BJ (cell line): Measurements from ENCODE around the gene GPR148. TPM values are rescaled to one million over a fixed set of nuclear protein-coding genes. Genes with fewer than 3 reads are reported as not detected.
"Not testable (repeated sequence)": the region's sequence is repeated elsewhere in the genome, so short reads cannot be mapped to it uniquely, and the experiment has no call there.

Experiments
- CTCF ChIA-PET: fragments of 350-600 bp; formaldehyde crosslinking; extraction: SDS; loops from one replicate; lab custom pipeline; 2021; ENCODE audit warnings: antibody characterized with exemption, inconsistent platforms; lab: Yijun Ruan, JAX
- POLR2A ChIA-PET: fragments of 300-600 bp; sonication (Branson Sonifier 250); formaldehyde crosslinking; extraction: SDS; loops from one replicate; lab custom pipeline; 2021; ENCODE audit warnings: antibody characterized with exemption; lab: Charles Lee
- DNase-seq: peaks from one replicate; pipeline ENCODE4 v3.0.0-alpha.2; 2011; ENCODE audit warnings: low read depth
- H3K27me3 ChIP-seq: 2 replicates; pipeline ENCODE4 v1.6.0; 2011; ENCODE audit warnings: low read length; ENCODE audit not compliant: control insufficient read depth, insufficient read depth
- H3K36me3 ChIP-seq: 2 replicates; pipeline ENCODE4 v1.5.1; 2011; ENCODE audit warnings: low read length; ENCODE audit not compliant: control insufficient read depth, insufficient read depth
- H3K4me3 ChIP-seq: 2 replicates; pipeline ENCODE4 v1.5.1; 2011; ENCODE audit warnings: low read depth, mild to moderate bottlenecking, control low read depth, low read length
- CTCF ChIP-seq: IDR thresholded peaks from 2 replicates; pipeline ENCODE4 v1.5.1; 2011; ENCODE audit warnings: low read depth, mild to moderate bottlenecking, control low read depth, inconsistent platforms, low read length, moderate library complexity; ENCODE audit not compliant: insufficient read depth
- polyA minus RNA-seq: library from RNA; depleted of rRNA, polyadenylated mRNA; stranded (reverse); fragments of >200 nt; gene quantifications from 2 replicates; pipeline ENCODE4 v1.2.3, GENCODE V29; 2011; rRNA and poly(A)+ RNA removed
- polyA plus RNA-seq: library from polyadenylated mRNA; depleted of rRNA; stranded (reverse); fragments of >200 nt; gene quantifications from 2 replicates; pipeline ENCODE4 v1.2.3, GENCODE V29; 2011; rRNA removed

The GPR148 gene
- not detected in 2 replicates for polyA plus RNA-seq
- not detected in 2 replicates for polyA minus RNA-seq

GRCh38 chr2:130728549-130729316, at the start of gene GPR148:
TSS of gene GPR148 (plus strand) at chr2:130729070. CDS start at chr2:130729152, 82 bp downstream.
- POLR2A ChIA-PET = no interaction called here
- no peaks in the 10 kb centered on the region for H3K27me3 ChIP-seq
- H3K4me3 ChIP-seq = peak within 1 kb of the TSS; percentile 62

GRCh38 chr2:130692041-130692770, 36.7 kb upstream of the GPR148 start:
- CTCF ChIA-PET, H3K4me3 ChIP-seq, H3K27me3 ChIP-seq, H3K36me3 ChIP-seq, DNase-seq, POLR2A ChIA-PET: not testable (repeated sequence)

More at GRCh38 chr2:130728549-130729316, at the start of gene GPR148:
- no peak for TF ChIP-seq CTCF
- CTCF ChIA-PET = interaction anchor here (0.9 kb wide), 1 partner anchor 69 kb away, joined by 5 read pairs; no protein-coding TSS in a partner anchor
- no peak for DNase-seq
- H3K36me3 ChIP-seq = no peaks in the 10 kb centered on the region

- H3K27me3 ChIP-seq, DNase-seq, POLR2A ChIA-PET, H3K36me3 ChIP-seq, H3K4me3 ChIP-seq: not testable (repeated sequence)
- CTCF ChIA-PET = interaction anchor here (0.7 kb wide), 1 partner anchor 37 kb away, joined by 3 read pairs; no protein-coding TSS in a partner anchor
- TF ChIP-seq CTCF = peak; percentile 14; the same call in 1 of the 2 replicates
Observed at GRCh38 chr2:130693474-130693873, 35.4 kb upstream of the GPR148 start.

- POLR2A ChIA-PET, CTCF ChIA-PET, H3K36me3 ChIP-seq, DNase-seq, H3K4me3 ChIP-seq, H3K27me3 ChIP-seq: not testable (repeated sequence)
Observed at GRCh38 chr2:130703250-130703649, 25.6 kb upstream of the GPR148 start.

- DNase-seq, POLR2A ChIA-PET, H3K36me3 ChIP-seq, CTCF ChIA-PET, H3K4me3 ChIP-seq, H3K27me3 ChIP-seq: not testable (repeated sequence)
Observed at GRCh38 chr2:130714795-130715194, 14.1 kb upstream of the GPR148 start.

DNA sequence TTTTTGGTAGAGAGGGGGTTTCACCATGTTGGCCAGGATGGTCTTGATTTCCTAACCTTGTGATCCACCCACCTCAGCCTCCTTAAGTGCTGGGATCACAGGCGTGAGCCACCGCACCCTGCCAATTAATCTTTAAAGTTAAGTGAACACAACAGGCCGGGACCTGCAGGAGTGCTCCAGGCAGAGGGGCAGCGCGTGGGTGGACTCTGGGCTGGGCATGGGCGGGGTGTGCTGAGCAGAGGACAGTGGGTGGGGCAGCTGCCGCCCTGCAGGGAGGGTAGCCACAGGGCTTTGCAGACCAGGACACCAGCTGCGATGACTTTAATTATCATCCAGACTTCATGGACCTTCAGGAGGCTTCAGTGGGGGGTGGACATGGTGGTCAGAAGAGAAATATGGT, 8.8 kb upstream of the GPR148 start:
- H3K27me3 ChIP-seq = no peaks in the 10 kb centered on the region
- no peak for TF ChIP-seq CTCF
- H3K36me3 ChIP-seq = no peaks in the 10 kb centered on the region
- ChIA-PET CTCF (no interaction called here), POLR2A (no interaction called here)
- DNase-seq = no peak
- H3K4me3 ChIP-seq = no peak overlapping the region
